ENCODE data around the gene MEGF8.
"Not testable (repeated sequence)": the region's sequence is repeated elsewhere in the genome, so short reads cannot be mapped to it uniquely, and the experiment has no call there.

DNA sequence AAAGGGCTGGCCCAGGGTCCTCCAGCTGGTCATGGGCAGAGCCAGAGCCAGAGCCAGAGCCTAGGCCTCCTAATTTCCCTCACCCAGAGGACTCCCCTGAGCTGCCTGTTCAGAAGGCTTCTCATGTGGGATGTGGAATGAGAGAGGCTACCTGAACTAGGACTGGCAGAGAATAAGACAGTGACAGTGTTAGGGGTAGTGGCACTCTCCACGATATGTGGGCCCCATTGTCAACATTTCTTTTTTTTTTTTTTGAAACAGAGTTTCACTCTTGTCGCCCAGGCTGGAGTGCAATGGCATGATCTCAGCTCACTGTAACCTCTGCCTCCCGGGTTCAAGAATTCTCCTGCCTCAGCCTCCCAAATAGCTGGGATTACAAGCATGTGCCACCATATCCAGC lies 5.9 kb downstream of the MEGF8 start:
- not testable (repeated sequence) for TF ChIP-seq EZH2 (IDR thresholded peaks at IDR 0.05; ENCODE audit: insufficient read depth, poor library complexity, severe bottlenecking); EZH2phosphoT487 (IDR thresholded peaks at IDR 0.05; ENCODE audit: insufficient read depth, low read depth)
